ENCODE measurements around the gene CDC6.

- TF ChIP-seq EZH2phosphoT487 (IDR thresholded peaks at IDR 0.05; ENCODE audit: borderline replicate concordance) (no peak), CTCF (conservative IDR thresholded peaks at IDR 0.05; ENCODE audit: low read length) (no peak)
Measured at GRCh38 chr17:40303708-40304551, 16.3 kb downstream of the CDC6 start.
